Neuronal stem cell (in vitro differentiated cells): ENCODE measurements around the gene ZNF821. TPM values are rescaled to one million over a fixed set of nuclear protein-coding genes. Genes with fewer than 3 reads are reported as not detected.

Source experiments
- DNase-seq: peaks from one replicate; pipeline ENCODE4 v3.0.0-alpha.2; 2013; ENCODE audit warnings: low spot score
- H2AFZ ChIP-seq: one replicate; pipeline ENCODE4 v1.6.1; 2013; ENCODE audit warnings: mild to moderate bottlenecking, low read length, inconsistent platforms
- H2AK5ac ChIP-seq: 2 replicates; pipeline ENCODE4 v1.6.1; 2013; ENCODE audit warnings: low read depth, mild to moderate bottlenecking, inconsistent platforms, low read length, moderate library complexity, mixed read lengths
- H2BK120ac ChIP-seq: 2 replicates; pipeline ENCODE4 v1.6.1; 2013; ENCODE audit warnings: low read depth, mild to moderate bottlenecking, inconsistent platforms, low read length, moderate library complexity, mixed read lengths
- H2BK12ac ChIP-seq: one replicate; pipeline ENCODE4 v1.6.1; 2013; ENCODE audit warnings: low read length, inconsistent platforms
- H2BK15ac ChIP-seq: 2 replicates; pipeline ENCODE4 v1.6.1; 2013; ENCODE audit warnings: mild to moderate bottlenecking, low read length, inconsistent platforms, mixed read lengths
- H2BK5ac ChIP-seq: one replicate; pipeline ENCODE4 v1.6.1; 2013; ENCODE audit warnings: inconsistent platforms, mild to moderate bottlenecking, low read length, moderate library complexity
- H3K14ac ChIP-seq: one replicate; pipeline ENCODE4 v1.6.1; 2013; ENCODE audit warnings: low read length, inconsistent platforms
- H3K18ac ChIP-seq: 2 replicates; pipeline ENCODE4 v1.6.1; 2013; ENCODE audit warnings: low read length, inconsistent platforms
- H3K23ac ChIP-seq: 2 replicates; pipeline ENCODE4 v1.6.1; 2013; ENCODE audit warnings: low read depth, mild to moderate bottlenecking, mixed read lengths, low read length, inconsistent platforms; ENCODE audit not compliant: poor library complexity
- H3K27ac ChIP-seq: replicated peaks from 3 replicates; pipeline ENCODE4 v1.5.1; 2013; ENCODE audit warnings: low read length, inconsistent platforms
- H3K27me3 ChIP-seq, 3 experiments: 2 replicates each; pipeline ENCODE4 v1.6.1; 2013; ENCODE audit warnings: low read length in 3 of 3, mild to moderate bottlenecking in 2 of 3, inconsistent platforms in 1 of 3, low read depth in 1 of 3, mixed read lengths in 1 of 3, moderate library complexity in 1 of 3; ENCODE audit not compliant: control insufficient read depth in 3 of 3, insufficient read depth in 3 of 3
- H3K36me3 ChIP-seq, 2 donors: replicated peaks in 1 of 2; 2 replicates each; pipeline ENCODE4 v1.6.1; 2013; ENCODE audit warnings: low read length in 2 of 2; ENCODE audit not compliant: control insufficient read depth in 2 of 2, insufficient read depth in 2 of 2
- H3K4ac ChIP-seq: 2 replicates; pipeline ENCODE4 v1.6.1; 2013; ENCODE audit warnings: inconsistent platforms, mild to moderate bottlenecking, low read length, moderate library complexity
- H3K4me1 ChIP-seq, 2 donors: 1 replicate in 1 of 2; 2 replicates in 1 of 2; pipeline ENCODE4 v1.6.1; 2013; ENCODE audit warnings: low read length in 2 of 2, low read depth in 1 of 2; ENCODE audit not compliant: control insufficient read depth in 2 of 2, insufficient read depth in 1 of 2
- H3K4me2 ChIP-seq: one replicate; pipeline ENCODE4 v1.6.1; 2013; ENCODE audit warnings: mild to moderate bottlenecking, low read length, inconsistent platforms; ENCODE audit not compliant: insufficient read depth, poor library complexity, severe bottlenecking
- H3K4me3 ChIP-seq, 2 donors: 2 replicates each; pipeline ENCODE4 v1.5.1; 2013; ENCODE audit warnings: low read length in 2 of 2, mild to moderate bottlenecking in 2 of 2, inconsistent platforms in 1 of 2, moderate library complexity in 1 of 2
- H3K79me1 ChIP-seq: one replicate; pipeline ENCODE4 v1.6.1; 2013; ENCODE audit warnings: low read depth, mild to moderate bottlenecking, inconsistent platforms, low read length, moderate library complexity
- H3K9ac ChIP-seq: one replicate; pipeline ENCODE4 v1.6.1; 2013; ENCODE audit warnings: mild to moderate bottlenecking, low read depth, low read length, inconsistent platforms; ENCODE audit not compliant: poor library complexity
- H3K9me3 ChIP-seq, 2 donors: replicated peaks in 1 of 2; 2 replicates each; pipeline versions ENCODE3 to v1.6.1; 2013; ENCODE audit warnings: low read length in 2 of 2, mild to moderate bottlenecking in 2 of 2, inconsistent platforms in 1 of 2, low read depth in 1 of 2, mixed read lengths in 1 of 2, moderate library complexity in 1 of 2; ENCODE audit not compliant: control insufficient read depth in 2 of 2, insufficient read depth in 1 of 2
- H4K8ac ChIP-seq: one replicate; pipeline ENCODE4 v1.6.1; 2013; ENCODE audit warnings: low read depth, mild to moderate bottlenecking, inconsistent platforms, low read length, moderate library complexity
- H4K91ac ChIP-seq: one replicate; pipeline ENCODE4 v1.6.1; 2013; ENCODE audit warnings: low read length, low read depth, mild to moderate bottlenecking, inconsistent platforms; ENCODE audit not compliant: poor library complexity
- WGBS, 2 donors: extraction: QIAGEN DNeasy Blood & Tissue Kit; methylation state at CpG; one replicate each; pipeline ENCODE4 v1.1.7; 2013; ENCODE audit warnings: missing lambda C conversion rate in 2 of 2, mixed read lengths in 1 of 2; ENCODE audit not compliant: insufficient read length in 2 of 2, insufficient replicate concordance in 1 of 2; ENCODE audit errors: extremely low coverage in 2 of 2; 5-methylcytosine and 5-hydroxymethylcytosine counted together
- polyA plus RNA-seq, 2 experiments: library from polyadenylated mRNA; stranded (reverse); fragments of 200-250 nt; gene quantifications; one replicate each; pipeline ENCODE4 v1.2.3, GENCODE V29; 2013

The ZNF821 gene
- polyA plus RNA-seq (2013, experiment 1 of 2), result 11.3 TPM
- polyA plus RNA-seq (2013, experiment 2 of 2), result 10.8 TPM

- peak within 1 kb of the TSS; percentile 90 for H2BK5ac ChIP-seq
- peaks cover 8 to 29% of the 10 kb centered on the region in 2 donors for H3K36me3 ChIP-seq
- H2AFZ ChIP-seq, result peak within 1 kb of the TSS; percentile 100
- H4K91ac ChIP-seq, result no peak within 1 kb of the TSS
- no CpG with 5 or more reads among the region's 85 CpGs for whole genome bisulfite sequencing, 2 donors
- peaks cover 2% of the 10 kb centered on the region for H3K79me1 ChIP-seq
- peak within 1 kb of the TSS; percentile 60 for H3K23ac ChIP-seq
- no peak within 1 kb of the TSS for H2BK12ac ChIP-seq
- H3K9ac ChIP-seq, result peak within 1 kb of the TSS; percentile 90
- no peak within 1 kb of the TSS for H4K8ac ChIP-seq
- H3K14ac ChIP-seq, result peak within 1 kb of the TSS; percentile 56
- no peaks in the 10 kb centered on the region for H3K27me3 ChIP-seq
- peak within 1 kb of the TSS; percentile 76 for H3K27ac ChIP-seq
- H3K4me3 ChIP-seq, result peak within 1 kb of the TSS; percentile 94 to 99
- H3K4me2 ChIP-seq, result peak within 1 kb of the TSS; percentile 78
- peaks cover 4 to 5% of the 10 kb centered on the region in 2 donors for H3K4me1 ChIP-seq
- peak within 1 kb of the TSS; percentile 95 for H3K18ac ChIP-seq
- DNase-seq, result peak; percentile 93
- peak within 1 kb of the TSS; percentile 87 for H2BK120ac ChIP-seq
- peak within 1 kb of the TSS; percentile 67 for H2BK15ac ChIP-seq
- H3K4ac ChIP-seq, result no peak within 1 kb of the TSS
- H3K9me3 ChIP-seq, result no peaks in the 10 kb centered on the region
- peak within 1 kb of the TSS; percentile 63 for H2AK5ac ChIP-seq
Observed at GRCh38 chr16:71883849-71884638, at the start of gene ZNF821. TSS of gene ZNF821 (minus strand) at chr16:71884182. CDS start at chr16:71879946, 4,236 bp downstream.

- H3K27me3 ChIP-seq, result no peaks in the 10 kb centered on the region
- H3K27ac ChIP-seq, result peak overlapping the region; percentile 34
- no CpG with 5 or more reads among the region's 1 CpG for WGBS, 2 donors
Observed at GRCh38 chr16:71933017-71933416, 49.0 kb upstream of the ZNF821 start.

DNA sequence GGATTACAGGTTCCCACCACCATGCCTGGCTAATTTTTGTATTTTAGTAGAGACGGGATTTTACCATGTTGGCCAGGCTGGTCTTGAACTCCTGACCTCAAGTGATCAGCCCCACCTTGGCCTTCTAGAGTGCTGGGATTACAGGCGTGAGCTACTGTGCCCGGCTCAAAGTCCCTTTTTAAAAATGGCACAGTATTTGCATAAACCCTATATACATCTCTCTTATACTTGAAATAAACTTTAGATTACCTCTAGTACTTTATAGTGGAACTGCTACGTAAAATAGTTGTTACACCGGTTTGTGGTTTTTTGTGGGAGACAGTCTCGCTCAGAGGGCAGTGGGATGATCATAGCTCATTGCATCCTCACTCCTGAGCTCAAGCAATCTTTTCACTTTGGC is 47.6 kb upstream of the ZNF821 start:
- no peak overlapping the region for H2BK120ac ChIP-seq
- no peak for DNase-seq
- no peak overlapping the region for H2BK15ac ChIP-seq
- H4K8ac ChIP-seq, result no peak overlapping the region
- no peak overlapping the region for H3K4me3 ChIP-seq
- no peaks in the 10 kb centered on the region for H3K27me3 ChIP-seq
- H4K91ac ChIP-seq, result no peak overlapping the region
- no peak overlapping the region for H3K27ac ChIP-seq
- H3K14ac ChIP-seq, result no peak overlapping the region
- H3K18ac ChIP-seq, result no peak overlapping the region
- no peak overlapping the region for H2AFZ ChIP-seq
- no CpG with 5 or more reads among the region's 6 CpGs for WGBS, 2 donors
- peaks cover 23 to 87% of the 10 kb centered on the region in 2 donors for H3K36me3 ChIP-seq
- no peak overlapping the region for H2BK12ac ChIP-seq
- no peak overlapping the region for H2AK5ac ChIP-seq
- H2BK5ac ChIP-seq, result no peak overlapping the region
- no peaks in the 10 kb centered on the region for H3K79me1 ChIP-seq
- no peaks in the 10 kb centered on the region for H3K9me3 ChIP-seq
- H3K4me1 ChIP-seq, result no peaks in the 10 kb centered on the region
- H3K9ac ChIP-seq, result no peak overlapping the region
- H3K4ac ChIP-seq, result no peak overlapping the region
- H3K4me2 ChIP-seq, result no peak overlapping the region
- no peak overlapping the region for H3K23ac ChIP-seq

More at GRCh38 chr16:71933017-71933416, 49.0 kb upstream of the ZNF821 start:
- Histone ChIP-seq H4K91ac (no peak overlapping the region), H2BK15ac (no peak overlapping the region), H2BK5ac (no peak overlapping the region), H3K4me3 (no peak overlapping the region), H2BK120ac (no peak overlapping the region), H3K4ac (no peak overlapping the region), H4K8ac (no peak overlapping the region), H3K4me2 (no peak overlapping the region), H3K23ac (no peak overlapping the region), H2AFZ (no peak overlapping the region), H3K36me3 (peaks cover 18 to 73% of the 10 kb centered on the region in 2 donors), H3K4me1 (no peaks in the 10 kb centered on the region), H3K9ac (no peak overlapping the region), H2AK5ac (no peak overlapping the region), H2BK12ac (no peak overlapping the region), H3K9me3 (no peaks in the 10 kb centered on the region), H3K79me1 (no peaks in the 10 kb centered on the region), H3K14ac (no peak overlapping the region), H3K18ac (no peak overlapping the region)
- no peak for DNase-seq

GRCh38 chr16:71931001-71931400 is 47.0 kb upstream of the ZNF821 start:
- Histone ChIP-seq H3K9me3 (no peaks in the 10 kb centered on the region), H3K4me3 (no peak overlapping the region), H3K14ac (no peak overlapping the region), H3K18ac (no peak overlapping the region), H2AK5ac (no peak overlapping the region), H3K27me3 (no peaks in the 10 kb centered on the region), H3K36me3 (peaks cover 24 to 93% of the 10 kb centered on the region in 2 donors), H3K79me1 (no peaks in the 10 kb centered on the region), H2BK12ac (no peak overlapping the region), H2BK120ac (no peak overlapping the region), H3K4me1 (no peaks in the 10 kb centered on the region), H3K27ac (no peak overlapping the region), H3K4ac (no peak overlapping the region), H4K8ac (no peak overlapping the region), H3K9ac (no peak overlapping the region), H4K91ac (no peak overlapping the region), H2BK5ac (no peak overlapping the region), H3K4me2 (no peak overlapping the region), H2BK15ac (no peak overlapping the region), H2AFZ (no peak overlapping the region), H3K23ac (no peak overlapping the region)
- WGBS, 2 donors, result no CpG with 5 or more reads among the region's 2 CpGs
- no peak for DNase-seq
